ENCODE results near the gene ECT2.

DNA sequence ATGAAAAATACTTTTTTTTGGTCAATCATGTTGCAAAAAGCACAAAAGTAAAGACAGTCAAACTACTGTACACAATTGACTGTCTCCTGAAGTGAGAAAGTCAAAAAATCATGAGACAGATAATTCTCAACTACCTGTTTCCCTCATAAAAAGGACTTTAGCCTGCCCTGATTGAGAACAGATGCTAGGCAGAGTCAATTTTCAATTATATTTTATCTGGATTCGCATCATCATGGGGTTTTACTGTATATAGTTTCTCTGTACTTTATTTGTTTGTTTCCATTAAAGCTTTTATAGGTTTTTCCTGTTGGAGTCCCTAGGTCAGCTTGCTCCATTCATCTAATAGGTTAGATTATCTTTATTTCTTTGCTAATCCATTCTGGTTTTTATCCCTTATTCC is 53.8 kb downstream of the ECT2 start:
- TF ChIP-seq, protein P1, sequence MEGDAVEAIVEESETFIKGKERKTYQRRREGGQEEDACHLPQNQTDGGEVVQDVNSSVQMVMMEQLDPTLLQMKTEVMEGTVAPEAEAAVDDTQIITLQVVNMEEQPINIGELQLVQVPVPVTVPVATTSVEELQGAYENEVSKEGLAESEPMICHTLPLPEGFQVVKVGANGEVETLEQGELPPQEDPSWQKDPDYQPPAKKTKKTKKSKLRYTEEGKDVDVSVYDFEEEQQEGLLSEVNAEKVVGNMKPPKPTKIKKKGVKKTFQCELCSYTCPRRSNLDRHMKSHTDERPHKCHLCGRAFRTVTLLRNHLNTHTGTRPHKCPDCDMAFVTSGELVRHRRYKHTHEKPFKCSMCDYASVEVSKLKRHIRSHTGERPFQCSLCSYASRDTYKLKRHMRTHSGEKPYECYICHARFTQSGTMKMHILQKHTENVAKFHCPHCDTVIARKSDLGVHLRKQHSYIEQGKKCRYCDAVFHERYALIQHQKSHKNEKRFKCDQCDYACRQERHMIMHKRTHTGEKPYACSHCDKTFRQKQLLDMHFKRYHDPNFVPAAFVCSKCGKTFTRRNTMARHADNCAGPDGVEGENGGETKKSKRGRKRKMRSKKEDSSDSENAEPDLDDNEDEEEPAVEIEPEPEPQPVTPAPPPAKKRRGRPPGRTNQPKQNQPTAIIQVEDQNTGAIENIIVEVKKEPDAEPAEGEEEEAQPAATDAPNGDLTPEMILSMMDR (IDR thresholded peaks at IDR 0.05) = no peak
- TF ChIP-seq EZH2phosphoT487 (IDR thresholded peaks at IDR 0.05; ENCODE audit: borderline replicate concordance, low read depth) (no peak), POLR2AphosphoS5 (IDR thresholded peaks at IDR 0.05; ENCODE audit: low read depth, low read length) (no peak)
